H1 (cell line): Measurements from ENCODE around the gene VPS52. TPM values are rescaled to one million over a fixed set of nuclear protein-coding genes. Genes with fewer than 3 reads are reported as not detected.

Source experiments
- KDM4A ChIP-seq: IDR thresholded peaks from one replicate; pipeline ENCODE4 v1.7.1; 2012; ENCODE audit warnings: low read depth, mild to moderate bottlenecking, moderate library complexity, low read length, inconsistent platforms; ENCODE audit not compliant: severe bottlenecking
- NANOG ChIP-seq: IDR thresholded peaks from 2 replicates; pipeline ENCODE4 v1.6.1; 2011; ENCODE audit warnings: low read length, low read depth, mild to moderate bottlenecking, inconsistent platforms; ENCODE audit not compliant: insufficient read depth, poor library complexity, severe bottlenecking
- SIX5 ChIP-seq: IDR thresholded peaks from 2 replicates; pipeline ENCODE4 v1.6.1; 2011; ENCODE audit warnings: mild to moderate bottlenecking, low read depth, low read length
- SP4 ChIP-seq: IDR thresholded peaks from 2 replicates; pipeline ENCODE4 v1.6.1; 2012; ENCODE audit warnings: low read length, inconsistent platforms
- TCF12 ChIP-seq: IDR thresholded peaks from 2 replicates; pipeline ENCODE4 v1.6.1; 2011; ENCODE audit warnings: low read depth, mild to moderate bottlenecking, low read length
- TEAD4 ChIP-seq: IDR thresholded peaks from 2 replicates; pipeline ENCODE4 v1.6.1; 2012; ENCODE audit warnings: low read depth, low read length, inconsistent platforms, mixed read lengths
- YY1 ChIP-seq: IDR thresholded peaks from 2 replicates; pipeline ENCODE4 v1.6.1; 2011; ENCODE audit warnings: low read depth, mild to moderate bottlenecking, low read length
- polyA plus RNA-seq, 7 experiments: library from polyadenylated mRNA; depleted of rRNA in 3 of 7; stranded (reverse) in 5 of 7; unstranded in 2 of 7; fragments of >200 nt in 5 of 7; fragments of 200-250 nt in 2 of 7; gene quantifications; 1 replicate in 5 of 7; 2 replicates in 1 of 7; 4 replicates in 1 of 7; pipeline versions ENCODE4 v1.2.1 to v1.2.3, GENCODE V29; 2011 to 2013; ENCODE audit warnings: missing spikeins in 2 of 7, mixed read lengths in 2 of 7
- total RNA-seq: library from RNA; stranded (reverse); fragmentation: NEBNext Ultra II Directional; extraction: Animal tissue kit (Norgen Biotek cat#: 25700); gene quantifications from 2 replicates; pipeline ENCODE4 v1.2.1, GENCODE V29; 2021
- TF ChIP-seq, protein P1 (sequence below), 3 experiments: IDR thresholded peaks; 1 replicate in 2 of 3; 2 replicates in 1 of 3; pipeline versions ENCODE4 v1.5.1 to v1.6.1; 2011; ENCODE audit warnings: low read length in 3 of 3, mild to moderate bottlenecking in 3 of 3, inconsistent platforms in 2 of 3, low read depth in 1 of 3, moderate library complexity in 1 of 3; ENCODE audit not compliant: insufficient read depth in 1 of 3; ENCODE audit errors: control extremely low read depth in 1 of 3

VPS52 gene
- total and polyA plus RNA-seq, 2 of the 8 experiments (the other 6 are each of a cell fraction or from before 2014, with no cell fraction given), result 36.5 to 86.3 TPM

- TF ChIP-seq NANOG (no peak), YY1 (no peak), TCF12 (no peak), TEAD4 (no peak), SP4 (no peak), KDM4A (no peak), SIX5 (no peak)
- TF ChIP-seq, protein P1, sequence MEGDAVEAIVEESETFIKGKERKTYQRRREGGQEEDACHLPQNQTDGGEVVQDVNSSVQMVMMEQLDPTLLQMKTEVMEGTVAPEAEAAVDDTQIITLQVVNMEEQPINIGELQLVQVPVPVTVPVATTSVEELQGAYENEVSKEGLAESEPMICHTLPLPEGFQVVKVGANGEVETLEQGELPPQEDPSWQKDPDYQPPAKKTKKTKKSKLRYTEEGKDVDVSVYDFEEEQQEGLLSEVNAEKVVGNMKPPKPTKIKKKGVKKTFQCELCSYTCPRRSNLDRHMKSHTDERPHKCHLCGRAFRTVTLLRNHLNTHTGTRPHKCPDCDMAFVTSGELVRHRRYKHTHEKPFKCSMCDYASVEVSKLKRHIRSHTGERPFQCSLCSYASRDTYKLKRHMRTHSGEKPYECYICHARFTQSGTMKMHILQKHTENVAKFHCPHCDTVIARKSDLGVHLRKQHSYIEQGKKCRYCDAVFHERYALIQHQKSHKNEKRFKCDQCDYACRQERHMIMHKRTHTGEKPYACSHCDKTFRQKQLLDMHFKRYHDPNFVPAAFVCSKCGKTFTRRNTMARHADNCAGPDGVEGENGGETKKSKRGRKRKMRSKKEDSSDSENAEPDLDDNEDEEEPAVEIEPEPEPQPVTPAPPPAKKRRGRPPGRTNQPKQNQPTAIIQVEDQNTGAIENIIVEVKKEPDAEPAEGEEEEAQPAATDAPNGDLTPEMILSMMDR (IDR thresholded peaks at IDR 0.05; ENCODE audit: control extremely low read depth in 1 of 3, insufficient read depth in 1 of 3, low read depth in 1 of 3, low read length in 3 of 3), result no peak
These were observed 69.7 kb downstream of the VPS52 start (continued) for GRCh38 chr6:33201935-33202334.
